ENCODE results near the gene RBM15B. TPM values are rescaled to one million over a fixed set of nuclear protein-coding genes. Genes with fewer than 3 reads are reported as not detected.

RBM15B gene
- polyA plus RNA-seq, 1 donor (not counting 4 experiments of a cell fraction or from before 2014, with no cell fraction given): 10.2 TPM

- no peak for DNase-seq (ENCODE audit: low read depth, low spot score)
- H3K4me2 ChIP-seq (ENCODE audit: control insufficient read depth, extremely low read depth, insufficient read depth, low read depth, low read length): no peak overlapping the region
- H4K20me1 ChIP-seq (ENCODE audit: control insufficient read depth, extremely low read depth, insufficient read depth, low read length): peaks cover 17% of the 10 kb centered on the region
- H3K9me1 ChIP-seq (ENCODE audit: control insufficient read depth, extremely low read depth, insufficient read depth, low read length): no peaks in the 10 kb centered on the region
- FAIRE-seq: no peak
- dilution Hi-C loops (cut with MboI; ENCODE audit: extremely low pct_ligation_motif_present, low sequenced_read_pairs): loop anchor here (25.0 kb wide), 1 partner anchor 783 kb away; the partner anchor contains the start of genes CISH and MAPKAPK3
- no peak overlapping the region for H3K4me3 ChIP-seq (ENCODE audit: control insufficient read depth in 2 of 3, extremely low read depth in 1 of 3, insufficient read depth in 2 of 3, low read depth in 1 of 3, low read length in 3 of 3)
- no peaks in the 10 kb centered on the region for H3K9me3 ChIP-seq (ENCODE audit: control insufficient read depth, low read depth, low read length)
- H2AFZ ChIP-seq (ENCODE audit: control insufficient read depth, low read length): no peak overlapping the region
- H3K27me3 ChIP-seq (ENCODE audit: control insufficient read depth, extremely low read depth, insufficient read depth, low read length): no peaks in the 10 kb centered on the region
- H3K4me1 ChIP-seq (ENCODE audit: control insufficient read depth, extremely low read depth, insufficient read depth, low read length): peaks cover 9% of the 10 kb centered on the region
- H3K9ac ChIP-seq (ENCODE audit: control insufficient read depth, extremely low read depth, insufficient read depth, low read length): no peak overlapping the region
- TF ChIP-seq CTCF (optimal IDR thresholded peaks at IDR 0.05 in 1 of 3, IDR thresholded peaks at IDR 0.05 in 1 of 3, conservative IDR thresholded peaks at IDR 0.05 in 1 of 3; ENCODE audit: extremely low read depth in 1 of 3, insufficient read depth in 2 of 3, low read length in 3 of 3): no peak
- no peak for TF ChIP-seq EZH2 (IDR thresholded peaks at IDR 0.05; ENCODE audit: low read length)
- H3K79me2 ChIP-seq (ENCODE audit: control insufficient read depth, insufficient read depth, low read length): peaks cover 49% of the 10 kb centered on the region
- H3K36me3 ChIP-seq (ENCODE audit: control insufficient read depth in 2 of 2, extremely low read depth in 1 of 2, insufficient read depth in 2 of 2, low read length in 2 of 2): peaks cover 26 to 48% of the 10 kb centered on the region in 2 experiments
- H3K27ac ChIP-seq (ENCODE audit: control insufficient read depth, insufficient read depth, low read length): no peak overlapping the region
Measured at GRCh38 chr3:51395493-51396213, 4.6 kb downstream of the RBM15B start.

GRCh38 chr3:51396401-51396800, 5.3 kb downstream of the RBM15B start:
- Histone ChIP-seq H2AFZ (ENCODE audit: control insufficient read depth, low read length) (no peak overlapping the region), H3K4me1 (ENCODE audit: control insufficient read depth, extremely low read depth, insufficient read depth, low read length) (peaks cover 8% of the 10 kb centered on the region), H3K9me1 (ENCODE audit: control insufficient read depth, extremely low read depth, insufficient read depth, low read length) (no peaks in the 10 kb centered on the region), H3K4me3 (ENCODE audit: control insufficient read depth in 2 of 3, extremely low read depth in 1 of 3, insufficient read depth in 2 of 3, low read depth in 1 of 3, low read length in 3 of 3) (no peak overlapping the region), H3K36me3 (ENCODE audit: control insufficient read depth in 2 of 2, extremely low read depth in 1 of 2, insufficient read depth in 2 of 2, low read length in 2 of 2) (peaks cover 26 to 48% of the 10 kb centered on the region in 2 experiments), H3K9ac (ENCODE audit: control insufficient read depth, extremely low read depth, insufficient read depth, low read length) (no peak overlapping the region), H3K79me2 (ENCODE audit: control insufficient read depth, insufficient read depth, low read length) (peaks cover 49% of the 10 kb centered on the region), H4K20me1 (ENCODE audit: control insufficient read depth, extremely low read depth, insufficient read depth, low read length) (peaks cover 16% of the 10 kb centered on the region), H3K27ac (ENCODE audit: control insufficient read depth, insufficient read depth, low read length) (no peak overlapping the region), H3K27me3 (ENCODE audit: control insufficient read depth, extremely low read depth, insufficient read depth, low read length) (no peaks in the 10 kb centered on the region), H3K9me3 (ENCODE audit: control insufficient read depth, low read depth, low read length) (no peaks in the 10 kb centered on the region), H3K4me2 (ENCODE audit: control insufficient read depth, extremely low read depth, insufficient read depth, low read depth, low read length) (no peak overlapping the region)
- no peak for FAIRE-seq
- dilution Hi-C loops (cut with MboI; ENCODE audit: extremely low pct_ligation_motif_present, low sequenced_read_pairs): loop anchor here (25.0 kb wide), 1 partner anchor 784 kb away; the partner anchor contains the start of genes CISH and MAPKAPK3
- no peak for TF ChIP-seq CTCF (optimal IDR thresholded peaks at IDR 0.05 in 1 of 3, IDR thresholded peaks at IDR 0.05 in 1 of 3, conservative IDR thresholded peaks at IDR 0.05 in 1 of 3; ENCODE audit: extremely low read depth in 1 of 3, insufficient read depth in 2 of 3, low read length in 3 of 3)
- TF ChIP-seq EZH2 (IDR thresholded peaks at IDR 0.05; ENCODE audit: low read length): no peak
- DNase-seq (ENCODE audit: low read depth, low spot score): no peak

Measured in keratinocyte (primary cell).